ENCODE measurements around the gene CALCOCO1. TPM values are rescaled to one million over a fixed set of nuclear protein-coding genes. Genes with fewer than 3 reads are reported as not detected.
A peak's percentile ranks its signal among the peaks of the same experiment; 100 is the strongest.

The CALCOCO1 gene
- total RNA-seq, 2 donors from 2014 or later = 108 to 194 TPM

DNA sequence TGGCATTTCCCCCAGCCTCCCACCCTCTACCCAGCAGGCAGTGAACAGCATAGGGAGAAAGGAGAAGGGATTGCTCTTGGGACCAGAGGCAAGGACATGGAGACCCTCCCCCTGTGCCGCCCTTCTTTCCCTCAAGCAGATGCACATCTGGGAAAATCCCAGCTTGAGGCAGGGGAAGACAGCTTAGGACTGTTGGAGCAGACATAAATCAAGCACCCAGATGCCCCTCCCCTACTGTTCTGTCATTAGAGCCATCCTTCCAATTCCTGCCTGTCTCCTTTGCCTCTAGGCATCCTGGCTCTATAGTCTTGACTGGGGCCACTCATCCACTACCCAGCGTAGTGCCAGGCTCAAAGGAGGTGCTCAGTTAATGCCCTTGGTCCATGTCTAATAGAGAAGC lies 32.0 kb upstream of the CALCOCO1 start:
- 62% methylated on average over 2 of the region's 2 CpGs for WGBS
- DNase-seq (ENCODE audit: low spot score) = no peak
- H3K4me1 ChIP-seq (replicated peaks) = peaks cover 7% of the 10 kb centered on the region
- no peak overlapping the region for H3K4me3 ChIP-seq
- H3K27ac ChIP-seq = no peak overlapping the region
- no peaks in the 10 kb centered on the region for H3K36me3 ChIP-seq
- H3K27me3 ChIP-seq (replicated peaks; ENCODE audit: insufficient read depth) = peaks cover 8% of the 10 kb centered on the region
- no peaks in the 10 kb centered on the region for H3K9me3 ChIP-seq
- TF ChIP-seq POLR2AphosphoS5 (IDR thresholded peaks at IDR 0.05) (no peak), POLR2A (IDR thresholded peaks at IDR 0.05) (no peak)
- TF ChIP-seq, protein P1, sequence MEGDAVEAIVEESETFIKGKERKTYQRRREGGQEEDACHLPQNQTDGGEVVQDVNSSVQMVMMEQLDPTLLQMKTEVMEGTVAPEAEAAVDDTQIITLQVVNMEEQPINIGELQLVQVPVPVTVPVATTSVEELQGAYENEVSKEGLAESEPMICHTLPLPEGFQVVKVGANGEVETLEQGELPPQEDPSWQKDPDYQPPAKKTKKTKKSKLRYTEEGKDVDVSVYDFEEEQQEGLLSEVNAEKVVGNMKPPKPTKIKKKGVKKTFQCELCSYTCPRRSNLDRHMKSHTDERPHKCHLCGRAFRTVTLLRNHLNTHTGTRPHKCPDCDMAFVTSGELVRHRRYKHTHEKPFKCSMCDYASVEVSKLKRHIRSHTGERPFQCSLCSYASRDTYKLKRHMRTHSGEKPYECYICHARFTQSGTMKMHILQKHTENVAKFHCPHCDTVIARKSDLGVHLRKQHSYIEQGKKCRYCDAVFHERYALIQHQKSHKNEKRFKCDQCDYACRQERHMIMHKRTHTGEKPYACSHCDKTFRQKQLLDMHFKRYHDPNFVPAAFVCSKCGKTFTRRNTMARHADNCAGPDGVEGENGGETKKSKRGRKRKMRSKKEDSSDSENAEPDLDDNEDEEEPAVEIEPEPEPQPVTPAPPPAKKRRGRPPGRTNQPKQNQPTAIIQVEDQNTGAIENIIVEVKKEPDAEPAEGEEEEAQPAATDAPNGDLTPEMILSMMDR (IDR thresholded peaks at IDR 0.05) = no peak
- intact Hi-C loops (cut with DNase I) = no loop called here

DNA sequence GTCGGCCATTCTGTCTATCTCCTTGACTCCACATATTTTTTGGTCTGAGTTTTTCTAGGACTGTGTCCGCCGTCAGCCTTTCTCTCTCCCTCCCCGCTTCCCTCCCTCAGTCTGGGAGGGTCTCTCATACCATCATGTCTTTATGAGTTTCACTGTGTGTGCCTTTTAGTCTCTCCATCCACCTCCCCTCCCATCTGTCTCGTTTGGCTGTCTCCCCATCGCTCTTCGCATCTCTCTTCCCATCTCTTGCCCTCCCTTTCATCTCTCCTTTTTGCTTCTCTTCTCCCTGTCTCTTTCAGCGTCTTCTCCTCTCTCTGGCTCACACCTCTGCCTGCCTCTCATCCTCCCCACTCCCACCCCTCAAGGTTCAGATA lies 31.5 kb upstream of the CALCOCO1 start:
- intact Hi-C loops (cut with DNase I) = no loop called here
- Histone ChIP-seq H3K9me3 (no peaks in the 10 kb centered on the region), H3K27ac (no peak overlapping the region), H3K27me3 (replicated peaks; ENCODE audit: insufficient read depth) (peaks cover 8% of the 10 kb centered on the region), H3K4me3 (no peak overlapping the region), H3K4me1 (replicated peaks) (peaks cover 7% of the 10 kb centered on the region), H3K36me3 (no peaks in the 10 kb centered on the region)
- TF ChIP-seq POLR2A (IDR thresholded peaks at IDR 0.05) (no peak), POLR2AphosphoS5 (IDR thresholded peaks at IDR 0.05) (no peak)
- TF ChIP-seq, protein P1 (IDR thresholded peaks at IDR 0.05) = no peak
- no peak for DNase-seq (ENCODE audit: low spot score)
- WGBS = 18% methylated on average over 8 of the region's 8 CpGs

DNA sequence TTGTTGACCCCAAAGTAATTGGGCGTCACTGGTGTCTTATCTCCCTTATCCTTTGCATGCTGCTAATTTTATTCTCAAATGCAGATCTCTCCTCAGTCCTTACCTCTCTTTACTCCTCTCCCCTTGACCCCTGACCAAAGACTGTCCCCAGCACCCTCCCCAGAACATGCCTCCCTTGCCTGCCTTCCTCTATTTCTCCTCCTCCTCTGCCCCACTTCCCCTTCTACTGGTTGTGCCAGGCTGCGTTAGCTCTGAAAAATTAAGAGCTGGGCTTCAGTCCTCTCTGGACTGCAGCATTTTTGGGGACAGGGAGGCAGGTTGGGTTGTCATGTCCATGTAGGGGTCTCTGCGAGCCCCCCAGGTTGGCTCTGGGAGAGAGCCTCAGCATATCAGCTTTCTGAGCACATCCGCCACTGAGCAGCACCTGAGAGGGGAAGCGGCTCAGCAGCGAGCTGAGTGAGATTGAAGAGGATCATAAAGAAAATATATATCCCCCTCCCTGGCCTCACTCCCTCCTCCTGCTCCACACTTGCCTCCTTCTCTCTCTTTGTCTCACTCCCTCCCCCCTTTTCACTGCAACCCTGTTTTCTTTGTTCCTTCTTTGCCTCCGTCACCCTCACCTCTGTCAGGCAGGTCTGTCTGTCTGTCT lies 31.0 kb upstream of the CALCOCO1 start:
- WGBS = 49% methylated on average over 7 of the region's 7 CpGs
- Histone ChIP-seq H3K27me3 (replicated peaks; ENCODE audit: insufficient read depth) (peaks cover 8% of the 10 kb centered on the region), H3K4me3 (no peak overlapping the region), H3K27ac (no peak overlapping the region), H3K9me3 (no peaks in the 10 kb centered on the region), H3K4me1 (replicated peaks) (peaks cover 7% of the 10 kb centered on the region), H3K36me3 (no peaks in the 10 kb centered on the region)
- TF ChIP-seq, protein P1 (IDR thresholded peaks at IDR 0.05) = no peak
- no peak for TF ChIP-seq POLR2AphosphoS5 (IDR thresholded peaks at IDR 0.05)
- no peak for TF ChIP-seq POLR2A (IDR thresholded peaks at IDR 0.05)
- no peak for DNase-seq (ENCODE audit: low spot score)
- intact Hi-C loops (cut with DNase I) = no loop called here

DNA sequence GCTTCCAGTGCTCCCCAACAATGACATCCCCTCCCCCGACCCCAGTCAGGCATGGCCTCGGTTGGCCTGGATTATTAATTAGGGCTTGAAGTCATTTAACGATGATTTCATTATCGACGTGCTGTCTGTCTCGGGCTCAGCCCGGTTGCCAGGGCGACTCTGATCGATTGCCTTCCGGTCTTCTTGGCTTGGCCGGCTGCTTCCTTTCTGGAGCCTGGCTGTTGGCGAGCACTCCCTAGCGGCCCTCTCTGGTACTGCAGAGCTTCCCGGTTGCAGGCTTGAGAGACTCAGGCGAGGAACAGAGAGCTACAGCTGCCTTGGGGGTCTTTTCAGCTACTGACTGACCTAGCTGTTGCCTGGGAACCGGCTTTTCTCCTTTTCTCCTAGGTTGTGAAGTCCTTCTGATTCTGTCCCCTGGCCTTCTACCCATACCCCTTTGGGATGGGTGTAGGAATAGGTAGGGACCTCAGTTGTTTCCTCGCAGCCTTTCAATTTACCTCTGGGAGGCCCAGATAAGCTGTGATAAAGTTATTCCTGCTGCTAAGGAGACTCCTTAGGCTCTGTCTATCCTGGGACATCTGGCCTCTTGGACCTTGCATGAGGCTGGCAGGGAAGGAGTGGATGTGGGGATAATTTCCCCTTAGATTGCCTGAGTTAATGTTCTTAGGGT lies 30.0 kb upstream of the CALCOCO1 start:
- H3K27ac ChIP-seq = no peak overlapping the region
- no peaks in the 10 kb centered on the region for H3K36me3 ChIP-seq
- H3K4me3 ChIP-seq = no peak overlapping the region
- H3K27me3 ChIP-seq (replicated peaks; ENCODE audit: insufficient read depth) = peaks cover 8% of the 10 kb centered on the region
- H3K4me1 ChIP-seq (replicated peaks) = peaks cover 7% of the 10 kb centered on the region
- peak; percentile 50 for DNase-seq (ENCODE audit: low spot score)
- WGBS = 17% methylated on average over 17 of the region's 17 CpGs
- no peak for TF ChIP-seq POLR2AphosphoS5 (IDR thresholded peaks at IDR 0.05)
- no peak for TF ChIP-seq POLR2A (IDR thresholded peaks at IDR 0.05)
- TF ChIP-seq, protein P1 (IDR thresholded peaks at IDR 0.05) = peak; percentile 37 to 63 (median 52)
- H3K9me3 ChIP-seq = no peaks in the 10 kb centered on the region
- intact Hi-C loops (cut with DNase I) = no loop called here

Data from prostate gland (tissue), 2 donors.